CMK (cell line): ENCODE results near the gene CLUH.

Experiments
- DNase-seq: peaks from one replicate; pipeline ENCODE4 v3.0.0-alpha.2; 2010; ENCODE audit warnings: low read depth

The CLUH gene

GRCh38 chr17:2718150-2718938, 6.8 kb upstream of the CLUH start:
- no peak for DNase-seq

- DNase-seq: no peak
Observed at GRCh38 chr17:2716649-2717048, 5.1 kb upstream of the CLUH start.

DNA sequence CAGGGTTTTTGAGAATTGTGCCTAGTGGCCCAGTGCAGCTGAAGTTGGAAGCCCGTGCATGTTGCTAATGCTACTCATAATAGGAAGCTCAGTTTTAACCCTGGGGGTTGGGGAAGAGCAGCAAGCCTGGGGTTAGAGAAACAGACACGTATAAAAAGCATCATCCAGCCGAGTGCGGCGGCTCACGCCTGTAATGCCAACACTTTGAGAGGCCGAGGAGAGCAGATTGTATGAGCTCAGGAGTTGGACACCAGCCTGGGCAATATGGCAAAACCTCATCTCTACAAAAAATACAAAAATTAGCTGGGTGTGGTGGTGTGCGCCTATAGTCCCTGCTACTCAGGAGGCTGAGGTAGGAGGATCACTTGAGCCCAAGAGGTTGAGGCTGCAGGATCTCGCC, 2.3 kb upstream of the CLUH start:
- no peak for DNase-seq

GRCh38 chr17:2712300-2713043, 908 bp upstream of the CLUH start:
- no peak for DNase-seq

- no peak for DNase-seq
Observed at GRCh38 chr17:2710803-2711607, 559 bp downstream of the CLUH start.

DNA sequence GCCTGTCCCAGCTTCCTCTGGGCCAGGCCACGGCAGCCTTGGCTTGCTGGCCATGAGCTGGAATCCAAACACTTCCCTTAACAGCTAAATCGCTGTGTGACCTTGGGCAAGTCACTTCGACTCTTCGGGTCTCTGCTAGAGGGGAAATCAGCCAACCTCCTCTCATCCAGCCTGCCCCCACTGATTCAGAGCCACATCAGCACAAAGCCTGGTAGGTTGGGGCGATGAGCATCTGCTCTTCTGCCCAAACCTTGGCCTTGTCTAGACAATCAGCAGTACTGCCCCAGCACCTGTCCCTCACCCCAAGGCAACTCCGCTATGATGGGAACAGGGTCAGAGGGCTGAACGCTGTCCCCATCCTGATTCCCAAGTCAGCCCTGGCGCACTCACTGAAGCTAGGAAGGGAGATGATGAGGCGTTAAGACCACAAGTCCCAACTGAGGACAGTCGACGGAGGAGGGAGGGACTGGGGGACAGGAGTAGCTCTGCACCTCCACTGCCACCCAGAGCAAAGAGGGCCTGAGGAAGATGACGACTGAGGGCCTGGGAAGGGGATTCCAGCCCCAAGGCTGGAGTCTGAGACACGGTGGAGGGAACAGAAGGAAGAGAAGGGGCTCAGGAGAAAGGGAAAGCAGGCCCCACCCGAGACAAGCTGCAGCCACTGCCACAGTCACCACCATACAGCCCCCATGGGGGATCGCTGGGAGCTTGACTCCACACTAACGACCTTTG, 1.3 kb downstream of the CLUH start:
- DNase-seq: no peak

GRCh38 chr17:2709183-2709661, 2.3 kb downstream of the CLUH start:
- no peak for DNase-seq

- no peak for DNase-seq
Observed at GRCh38 chr17:2708585-2709182, 2.9 kb downstream of the CLUH start.

- no peak for DNase-seq
Observed at GRCh38 chr17:2707721-2708584, 3.6 kb downstream of the CLUH start.

DNA sequence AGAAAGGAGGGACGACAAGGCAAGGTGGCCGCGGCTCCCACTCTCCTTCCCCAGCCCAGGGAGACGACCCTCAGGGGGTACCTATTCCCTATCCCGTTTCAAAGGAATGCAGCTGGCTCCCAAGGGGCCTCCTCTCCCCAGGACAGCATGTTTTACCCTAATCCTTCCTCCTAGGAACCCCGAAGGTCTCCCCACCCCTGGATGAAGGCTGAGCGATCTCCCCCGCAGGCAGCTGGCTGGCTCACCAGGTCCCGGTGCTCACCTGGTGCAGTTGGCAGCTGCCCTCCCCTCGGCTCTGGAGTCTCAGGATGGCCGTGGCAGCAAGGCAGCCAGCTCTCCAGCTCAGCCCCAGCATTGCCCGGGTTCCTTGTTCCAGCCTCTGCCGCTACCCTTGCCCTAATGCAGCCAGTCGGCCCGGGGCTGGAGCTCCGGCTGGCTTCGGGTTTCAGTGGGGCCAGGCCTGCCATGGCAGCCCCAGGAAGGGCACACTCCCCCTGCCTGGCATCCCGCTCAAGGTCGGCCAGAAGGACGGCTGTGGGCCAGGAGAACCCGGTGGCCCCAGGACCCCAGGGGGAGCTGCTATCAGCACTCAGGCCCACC, 4.6 kb downstream of the CLUH start:
- DNase-seq: no peak

DNA sequence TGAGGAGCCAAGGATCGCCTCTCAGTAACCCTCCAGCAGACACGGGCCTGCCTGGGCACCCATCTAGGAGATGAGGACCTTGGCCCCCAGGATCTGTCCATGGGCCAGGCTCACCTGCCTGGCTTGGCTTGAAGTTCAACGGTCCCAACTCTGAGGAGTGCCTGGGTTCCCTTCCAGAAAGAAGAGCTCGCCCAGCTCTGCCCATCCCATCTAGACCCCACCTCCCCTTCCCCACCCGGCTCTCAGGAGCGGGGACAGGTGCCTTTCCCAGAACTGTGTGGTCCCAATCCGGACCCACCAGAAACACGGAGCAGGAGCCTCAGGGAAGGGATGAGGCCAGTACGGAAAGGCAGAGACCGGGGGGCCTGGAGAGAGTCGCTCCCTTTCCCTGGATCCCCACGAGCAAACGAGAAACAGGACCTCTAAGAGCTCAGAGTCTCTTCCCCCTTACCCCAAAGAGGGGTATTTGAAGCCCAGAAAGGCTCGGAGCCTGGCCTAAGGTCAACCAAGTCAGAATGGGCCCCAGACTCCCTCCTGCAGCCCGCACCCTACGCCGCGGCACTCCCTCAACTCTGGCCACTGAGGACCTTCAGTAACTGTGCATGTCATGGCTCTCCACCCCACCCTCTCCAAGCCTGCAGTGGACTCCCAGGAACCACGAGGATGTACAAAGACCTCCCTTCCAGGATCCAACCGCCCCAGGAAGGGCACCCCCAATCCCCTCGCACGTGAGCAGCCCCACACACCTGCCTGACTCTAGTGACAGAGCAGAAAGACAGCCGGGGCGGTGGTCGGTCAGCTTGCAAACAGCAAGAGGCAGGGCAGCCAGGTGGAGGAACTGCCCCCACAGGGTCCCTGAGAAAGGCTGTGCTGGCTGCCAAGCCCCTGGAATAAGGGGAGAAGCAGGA, 5.4 kb downstream of the CLUH start:
- no peak for DNase-seq

DNA sequence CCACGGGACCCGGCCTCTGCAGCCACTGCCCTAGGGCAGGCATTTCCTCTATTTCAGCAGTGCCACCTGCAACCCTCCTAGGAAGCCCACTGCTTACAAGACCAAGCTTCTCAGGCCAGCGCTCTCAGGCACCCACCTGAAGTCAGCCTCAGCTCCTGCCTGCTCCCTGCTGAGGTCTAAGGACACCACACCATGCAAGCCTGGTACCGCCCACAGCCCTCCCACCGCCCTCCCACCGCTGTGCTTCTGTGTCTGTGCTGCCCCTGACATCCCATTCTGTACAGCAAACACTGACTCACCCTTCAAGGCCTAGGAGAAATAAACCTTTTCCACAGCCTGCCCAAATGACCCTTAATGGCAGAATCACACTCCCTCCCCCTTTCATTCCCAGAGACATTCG, 6.3 kb downstream of the CLUH start:
- no peak for DNase-seq

DNA sequence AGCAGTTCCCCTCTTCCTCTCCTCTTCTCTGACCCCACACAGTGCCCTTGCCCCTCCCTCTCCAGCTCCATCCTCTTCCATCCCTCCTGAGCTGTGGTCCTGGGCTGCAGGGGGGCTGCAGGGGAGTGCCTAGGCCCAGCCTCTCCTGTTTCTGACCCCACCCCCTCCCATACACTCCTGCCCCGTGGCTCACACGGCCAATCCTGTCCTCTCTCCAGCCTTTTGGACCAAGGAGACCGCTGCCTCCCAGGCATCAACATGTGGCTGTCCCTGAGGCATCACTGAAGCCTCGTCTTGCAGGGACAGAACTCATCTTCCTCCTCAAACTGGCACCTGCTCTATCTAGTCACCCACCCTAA, 6.7 kb downstream of the CLUH start:
- DNase-seq: no peak

- no peak for DNase-seq
Observed at GRCh38 chr17:2704031-2704889, 7.3 kb downstream of the CLUH start.

DNA sequence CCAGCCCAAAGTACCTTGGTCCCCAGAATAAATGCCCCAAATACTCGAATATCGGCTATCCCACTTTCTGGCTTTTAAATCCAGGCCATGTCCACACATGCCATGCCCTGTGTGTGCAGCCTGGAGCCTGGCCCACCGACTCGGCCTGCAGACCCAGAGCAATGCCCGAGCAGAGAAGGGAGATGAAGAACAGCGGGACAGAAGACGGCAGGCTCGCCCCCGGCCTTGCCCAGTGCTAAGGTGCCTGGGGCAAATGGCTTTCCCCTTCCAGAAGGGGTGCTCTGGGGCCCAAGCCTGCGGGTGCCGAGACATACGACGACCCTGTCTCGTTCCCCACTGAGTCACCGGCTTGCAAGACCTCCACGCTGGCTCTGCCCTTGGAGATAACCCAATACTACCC, 8.0 kb downstream of the CLUH start:
- no peak for DNase-seq

- no peak for DNase-seq
Observed at GRCh38 chr17:2703181-2703580, 8.4 kb downstream of the CLUH start.

GRCh38 chr17:2701996-2702741, 9.4 kb downstream of the CLUH start:
- DNase-seq: no peak
